GM23338 (cell line): ENCODE measurements around the gene KCNN2. TPM values are rescaled to one million over a fixed set of nuclear protein-coding genes. Genes with fewer than 3 reads are reported as not detected.
A peak's percentile ranks its signal among the peaks of the same experiment; 100 is the strongest.

ENCODE experiments used
- ATAC-seq: fragments of 200-7000 bp; cut with Tn5 transposase; 3 replicates; pipeline ENCODE4 v1.9.1; 2020
- DNase-seq: peaks from one replicate; pipeline ENCODE4 v3.0.0-alpha.2; 2015; ENCODE audit warnings: low spot score
- H2AFZ ChIP-seq: fragments of 200-600 bp; sonication (generic); 2 replicates; pipeline ENCODE4 v1.8.0; 2016; ENCODE audit warnings: antibody characterized with exemption, mild to moderate bottlenecking, moderate library complexity
- H3F3A ChIP-seq: fragments of 200-600 bp; sonication (generic); replicated peaks from 2 replicates; pipeline ENCODE4 v1.8.0; 2017; ENCODE audit warnings: antibody characterized with exemption, mixed run types, low read depth
- H3K27ac ChIP-seq: fragments of 200-600 bp; sonication (generic); 2 replicates; pipeline ENCODE4 v1.6.1; 2016; ENCODE audit warnings: low read depth
- H3K27me3 ChIP-seq: fragments of 200-600 bp; sonication (generic); 2 replicates; pipeline ENCODE4 v1.8.0; 2016; ENCODE audit warnings: mild to moderate bottlenecking, mixed run types, moderate library complexity; ENCODE audit not compliant: insufficient read depth
- H3K36me3 ChIP-seq: fragments of 200-600 bp; sonication (generic); 2 replicates; pipeline ENCODE4 v1.8.0; 2016; ENCODE audit warnings: mild to moderate bottlenecking; ENCODE audit not compliant: insufficient read depth
- H3K4me1 ChIP-seq: fragments of 200-600 bp; sonication (generic); 2 replicates; pipeline ENCODE4 v1.8.0; 2016; ENCODE audit warnings: mild to moderate bottlenecking, moderate library complexity; ENCODE audit not compliant: insufficient read depth
- H3K4me2 ChIP-seq: fragments of 200-600 bp; sonication (generic); 2 replicates; pipeline ENCODE4 v1.7.1; 2017; ENCODE audit warnings: mixed run types
- H3K4me3 ChIP-seq: fragments of 200-600 bp; sonication (generic); 2 replicates; pipeline ENCODE4 v1.6.1; 2016; ENCODE audit warnings: mixed run types
- H3K79me2 ChIP-seq: fragments of 200-600 bp; sonication (generic); replicated peaks from 2 replicates; pipeline ENCODE4 v1.8.0; 2017; ENCODE audit warnings: mild to moderate bottlenecking; ENCODE audit not compliant: insufficient read depth
- H3K9me2 ChIP-seq: fragments of 200-600 bp; sonication (generic); 2 replicates; pipeline ENCODE4 v1.8.0; 2017; ENCODE audit not compliant: insufficient read depth
- H4K20me1 ChIP-seq: fragments of 200-600 bp; sonication (generic); replicated peaks from 2 replicates; pipeline ENCODE4 v1.8.0; 2017; ENCODE audit warnings: mild to moderate bottlenecking; ENCODE audit not compliant: insufficient read depth
- H3K27ac Mint-ChIP-seq: 2 replicates; pipeline ENCODE4 v1.8.0; 2020; ENCODE audit warnings: inconsistent platforms, mild to moderate bottlenecking, moderate library complexity, mixed read lengths
- H3K27me3 Mint-ChIP-seq: 3 replicates; pipeline ENCODE4 v1.8.0; 2022; ENCODE audit warnings: low read depth, mild to moderate bottlenecking, moderate library complexity, mixed read lengths, inconsistent platforms; ENCODE audit not compliant: insufficient read depth, poor library complexity
- H3K36me3 Mint-ChIP-seq: 3 replicates; pipeline ENCODE4 v1.8.0; 2021; ENCODE audit warnings: low read depth, mild to moderate bottlenecking, inconsistent platforms, moderate library complexity, mixed read lengths
- H3K4me1 Mint-ChIP-seq: 3 replicates; pipeline ENCODE4 v1.8.0; 2020; ENCODE audit warnings: mild to moderate bottlenecking, inconsistent platforms, mixed read lengths
- H3K4me3 Mint-ChIP-seq: 3 replicates; pipeline ENCODE4 v1.8.0; 2021; ENCODE audit warnings: moderate library complexity, mild to moderate bottlenecking, inconsistent platforms, mixed read lengths
- H3K9me3 Mint-ChIP-seq: 3 replicates; pipeline ENCODE4 v1.8.0; 2020; ENCODE audit warnings: moderate library complexity, mild to moderate bottlenecking, inconsistent platforms, mixed read lengths
- CREB1 ChIP-seq: fragments of 250-450 bp; sonication (Bioruptor Pico); IDR thresholded peaks from 2 replicates; pipeline ENCODE4 v1.5.0; 2020; ENCODE audit warnings: low read depth, mild to moderate bottlenecking, moderate library complexity
- EZH2 ChIP-seq: fragments of 200-600 bp; sonication (generic); IDR thresholded peaks from one replicate; pipeline ENCODE4 v1.8.0; 2017; ENCODE audit warnings: antibody characterized with exemption, mild to moderate bottlenecking, low read depth; ENCODE audit not compliant: unreplicated experiment
- JUNB ChIP-seq: IDR thresholded peaks from one replicate; pipeline ENCODE4 v1.6.1; 2016; ENCODE audit warnings: antibody characterized with exemption; ENCODE audit not compliant: unreplicated experiment
- NANOG ChIP-seq: IDR thresholded peaks from 2 replicates; pipeline ENCODE4 v1.6.1; 2016; ENCODE audit warnings: antibody characterized with exemption, borderline replicate concordance
- POLR2AphosphoS5 ChIP-seq: IDR thresholded peaks from 2 replicates; pipeline ENCODE4 v1.6.1; 2016; ENCODE audit warnings: antibody characterized with exemption, low read depth
- ZNF331 ChIP-seq: fragments of 250-450 bp; sonication (Bioruptor Pico); IDR thresholded peaks from 2 replicates; pipeline ENCODE4 v1.5.0; 2020; ENCODE audit warnings: low read depth, mild to moderate bottlenecking, moderate library complexity
- long read RNA-seq: library from polyadenylated mRNA; unstranded; transcript quantifications from one replicate; pipeline ENCODE4 v2.0.0, GENCODE V29; 2020; ENCODE audit not compliant: unreplicated experiment
- polyA plus RNA-seq: library from polyadenylated mRNA; unstranded; fragments of >200 nt; fragmentation: Nextera tagmentation; extraction: Ambion mirVana; gene quantifications from 2 replicates; pipeline ENCODE4 v1.2.1, GENCODE V29; 2016
- total RNA-seq: library from RNA; depleted of rRNA; stranded (reverse); fragments of >200 nt; shearing (Covaris generic); gene quantifications from 2 replicates; pipeline ENCODE4 v1.2.3, GENCODE V29; 2014; rRNA removed
- TF ChIP-seq, protein P1 (sequence below), 2 experiments: fragments of 200-600 bp in 1 of 2; sonication (generic) in 1 of 2; conservative IDR thresholded peaks; 2 replicates each; pipeline versions ENCODE4 v1.5.1 to v1.6.1; 2016 to 2017; ENCODE audit warnings: antibody characterized with exemption in 2 of 2, low read depth in 2 of 2, mild to moderate bottlenecking in 2 of 2, moderate library complexity in 1 of 2

KCNN2 gene
- 14.7 and 24.7 TPM in 2 replicates for total RNA-seq
- polyA plus RNA-seq, result 12.9 and 15.9 TPM in 2 replicates
- long read RNA-seq, partial matches to known transcripts, result 0 of 5 reads
- long read RNA-seq, other reads (novel, unspliced or antisense), result 2 of 5 reads

DNA sequence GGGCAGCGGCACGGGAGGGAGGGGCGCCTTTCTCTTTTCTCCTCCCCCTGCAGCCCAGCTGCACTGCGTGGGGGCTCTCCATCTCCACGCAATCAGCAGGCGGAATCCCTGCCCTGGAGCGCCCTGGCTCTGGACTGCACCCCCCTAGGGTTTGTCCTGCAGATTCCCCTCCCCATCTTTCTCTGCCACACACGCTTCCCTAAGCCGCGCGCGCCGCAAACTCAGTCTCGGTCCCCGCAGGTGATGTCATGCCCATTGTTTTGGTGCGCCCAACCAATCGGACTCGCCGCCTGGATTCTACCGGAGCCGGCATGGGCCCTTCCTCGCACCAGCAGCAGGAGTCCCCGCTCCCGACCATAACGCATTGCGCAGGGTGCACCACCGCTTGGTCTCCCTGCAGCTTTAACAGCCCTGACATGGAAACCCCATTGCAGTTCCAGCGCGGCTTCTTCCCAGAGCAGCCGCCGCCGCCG is at the start of gene KCNN2:
Gene KCNN2 (plus strand): TSS at position 347 of the 473 bp plus-strand sequence. CDS start 70 bp downstream, at position 417.
- Histone ChIP-seq H3K79me2 (peaks cover 39% of the 10 kb centered on the region), H3K27ac (peak within 1 kb of the TSS; percentile 96)
- TF ChIP-seq, protein P1, sequence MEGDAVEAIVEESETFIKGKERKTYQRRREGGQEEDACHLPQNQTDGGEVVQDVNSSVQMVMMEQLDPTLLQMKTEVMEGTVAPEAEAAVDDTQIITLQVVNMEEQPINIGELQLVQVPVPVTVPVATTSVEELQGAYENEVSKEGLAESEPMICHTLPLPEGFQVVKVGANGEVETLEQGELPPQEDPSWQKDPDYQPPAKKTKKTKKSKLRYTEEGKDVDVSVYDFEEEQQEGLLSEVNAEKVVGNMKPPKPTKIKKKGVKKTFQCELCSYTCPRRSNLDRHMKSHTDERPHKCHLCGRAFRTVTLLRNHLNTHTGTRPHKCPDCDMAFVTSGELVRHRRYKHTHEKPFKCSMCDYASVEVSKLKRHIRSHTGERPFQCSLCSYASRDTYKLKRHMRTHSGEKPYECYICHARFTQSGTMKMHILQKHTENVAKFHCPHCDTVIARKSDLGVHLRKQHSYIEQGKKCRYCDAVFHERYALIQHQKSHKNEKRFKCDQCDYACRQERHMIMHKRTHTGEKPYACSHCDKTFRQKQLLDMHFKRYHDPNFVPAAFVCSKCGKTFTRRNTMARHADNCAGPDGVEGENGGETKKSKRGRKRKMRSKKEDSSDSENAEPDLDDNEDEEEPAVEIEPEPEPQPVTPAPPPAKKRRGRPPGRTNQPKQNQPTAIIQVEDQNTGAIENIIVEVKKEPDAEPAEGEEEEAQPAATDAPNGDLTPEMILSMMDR (conservative IDR thresholded peaks at IDR 0.05; ENCODE audit: low read depth in 2 of 2), result no peak
- TF ChIP-seq POLR2AphosphoS5, result peak; percentile 65; the same call in 1 of the 2 replicates
- TF ChIP-seq CREB1 (CRISPR knock-in tag), result peak; percentile 87

DNA sequence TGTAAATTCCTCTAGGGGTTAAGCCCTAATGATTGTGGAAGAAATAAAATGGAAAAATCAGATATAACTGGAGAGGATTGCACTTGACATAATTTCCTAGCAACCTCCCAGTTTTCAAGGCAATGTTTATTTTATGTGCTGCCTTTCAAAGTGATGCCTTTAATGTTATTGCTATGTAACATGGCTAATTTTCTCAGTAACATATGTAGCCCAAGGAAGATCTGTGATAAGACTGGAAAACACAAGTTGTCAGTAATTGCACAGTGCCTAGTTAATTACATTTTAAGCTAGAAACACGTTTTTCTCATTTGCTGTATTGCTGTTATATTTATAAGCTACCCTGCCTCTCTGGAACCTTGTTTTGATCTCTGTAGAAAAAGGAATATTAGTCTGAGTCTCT is 49.2 kb upstream of the KCNN2 start:
- Mint-ChIP-seq H3K4me3 (no peak overlapping the region), H3K9me3 (no peaks in the 10 kb centered on the region), H3K27me3 (no peaks in the 10 kb centered on the region), H3K4me1 (peaks cover 41% of the 10 kb centered on the region), H3K36me3 (no peaks in the 10 kb centered on the region), H3K27ac (peak overlapping the region; percentile 20; the same call in 1 of the 2 replicates)
- Histone ChIP-seq H3K4me3 (no peak overlapping the region), H3K36me3 (no peaks in the 10 kb centered on the region), H3K79me2 (no peaks in the 10 kb centered on the region), H3K4me1 (peaks cover 21% of the 10 kb centered on the region), H4K20me1 (no peaks in the 10 kb centered on the region), H3K27me3 (no peaks in the 10 kb centered on the region), H3K27ac (no peak overlapping the region), H2AFZ (no peak overlapping the region), H3F3A (no peaks in the 10 kb centered on the region), H3K9me2 (no peaks in the 10 kb centered on the region), H3K4me2 (no peak overlapping the region; the same call in 1 of the 2 replicates)
- DNase-seq (no peak), ATAC-seq (no peak)
- TF ChIP-seq JUNB, result no peak
- TF ChIP-seq EZH2, result no peak
- TF ChIP-seq, protein P1 (conservative IDR thresholded peaks at IDR 0.05; ENCODE audit: low read depth in 2 of 2), result no peak
- TF ChIP-seq ZNF331 (CRISPR knock-in tag), result no peak
- TF ChIP-seq NANOG, result no peak
- TF ChIP-seq POLR2AphosphoS5, result no peak

More for the DNA sequence above, at the start of gene KCNN2:
- H2AFZ ChIP-seq, result peak within 1 kb of the TSS; percentile 70
- Mint-ChIP-seq H3K4me3 (peak within 1 kb of the TSS; percentile 98), H3K36me3 (peaks cover 5% of the 10 kb centered on the region; the same call in 2 of the 3 replicates), H3K27ac (peak within 1 kb of the TSS; percentile 98), H3K9me3 (no peaks in the 10 kb centered on the region; the same call in 2 of the 3 replicates), H3K4me1 (peaks cover 24% of the 10 kb centered on the region), H3K27me3 (peaks cover 13% of the 10 kb centered on the region)
- H3K27me3 ChIP-seq, result peaks cover 14% of the 10 kb centered on the region
- ATAC-seq (peak; percentile 61), DNase-seq (peak; percentile 95)
- H3K4me3 ChIP-seq, result peak within 1 kb of the TSS; percentile 77
- no peaks in the 10 kb centered on the region for H3F3A ChIP-seq
- no peaks in the 10 kb centered on the region for H3K9me2 ChIP-seq
- H3K4me2 ChIP-seq, result peak within 1 kb of the TSS; percentile 92
- no peaks in the 10 kb centered on the region for H3K36me3 ChIP-seq
- H3K4me1 ChIP-seq, result peaks cover 24% of the 10 kb centered on the region
- H4K20me1 ChIP-seq, result peaks cover 3% of the 10 kb centered on the region
